PC-9 (cell line): ENCODE measurements around the gene PIAS4. TPM values are rescaled to one million over a fixed set of nuclear protein-coding genes. Genes with fewer than 3 reads are reported as not detected.
A peak's percentile ranks its signal among the peaks of the same experiment; 100 is the strongest.

Experiments
- BruUV-seq: library from RNA; stranded (reverse); fragments of 400-500 nt; replicated peaks from 2 replicates; lab custom pipeline; 2021; lab: Mats Ljungman, UMichigan
- CTCF ChIA-PET: fragments of 300-600 bp; sonication (Branson Sonifier 250); formaldehyde crosslinking; loops from one replicate; lab custom pipeline; 2022; ENCODE audit warnings: antibody characterized with exemption; lab: Charles Lee
- POLR2A ChIA-PET: fragments of 300-600 bp; sonication (Branson Sonifier 250); formaldehyde crosslinking; loops from one replicate; lab custom pipeline; 2022; ENCODE audit warnings: antibody characterized with exemption; ENCODE audit not compliant: unreplicated experiment; lab: Charles Lee
- DNase-seq, 2 experiments: peaks; one replicate each; pipeline versions ENCODE4 v3.0.0 to v3.0.0-alpha.2; 2015 to 2022; ENCODE audit warnings: mixed read lengths in 1 of 2
- H2AFZ ChIP-seq: fragments of 200-600 bp; sonication (generic); 2 replicates; pipeline ENCODE4 v1.8.1; 2017; ENCODE audit warnings: antibody characterized with exemption
- H3F3A ChIP-seq: fragments of 200-600 bp; sonication (generic); 2 replicates; pipeline ENCODE4 v1.8.1; 2017; ENCODE audit warnings: antibody characterized with exemption, mild to moderate bottlenecking, low read depth; ENCODE audit not compliant: insufficient read depth
- H3K27ac ChIP-seq: fragments of 200-600 bp; sonication (generic); 2 replicates; pipeline ENCODE4 v1.6.1; 2016; ENCODE audit warnings: mixed run types
- H3K27me3 ChIP-seq: fragments of 200-600 bp; sonication (generic); 2 replicates; pipeline ENCODE4 v1.6.1; 2016; ENCODE audit warnings: low read depth, mixed run types; ENCODE audit not compliant: insufficient read depth
- H3K36me3 ChIP-seq: fragments of 200-600 bp; sonication (generic); 2 replicates; pipeline ENCODE4 v1.6.1; 2016; ENCODE audit warnings: low read depth, mixed run types
- H3K4me1 ChIP-seq: fragments of 200-600 bp; sonication (generic); replicated peaks from 2 replicates; pipeline ENCODE4 v1.6.1; 2016; ENCODE audit warnings: mixed run types; ENCODE audit not compliant: insufficient read depth
- H3K4me2 ChIP-seq: fragments of 200-600 bp; sonication (generic); 2 replicates; pipeline ENCODE4 v1.6.1; 2017; ENCODE audit warnings: mixed run types
- H3K4me3 ChIP-seq: fragments of 200-600 bp; sonication (generic); 2 replicates; pipeline ENCODE4 v1.6.1; 2016; ENCODE audit warnings: mixed run types
- H3K79me2 ChIP-seq: fragments of 200-600 bp; sonication (generic); 2 replicates; pipeline ENCODE4 v1.6.1; 2017; ENCODE audit warnings: low read depth, mixed run types
- H3K9me2 ChIP-seq: fragments of 200-600 bp; sonication (generic); 2 replicates; pipeline ENCODE4 v1.8.1; 2017; ENCODE audit warnings: mild to moderate bottlenecking; ENCODE audit not compliant: insufficient read depth
- H3K9me3 ChIP-seq: fragments of 200-600 bp; sonication (generic); 2 replicates; pipeline ENCODE4 v1.8.1; 2016; ENCODE audit warnings: low read depth; ENCODE audit not compliant: insufficient read depth
- H4K20me1 ChIP-seq: fragments of 200-600 bp; sonication (generic); 2 replicates; pipeline ENCODE4 v1.8.1; 2017; ENCODE audit not compliant: insufficient read depth
- EZH2 ChIP-seq: fragments of 200-600 bp; sonication (generic); IDR thresholded peaks from 2 replicates; pipeline ENCODE4 v1.8.0; 2017; ENCODE audit warnings: antibody characterized with exemption, low read depth
- intact Hi-C: fragments of 100-400 bp; cut with micrococcal nuclease; formaldehyde crosslinking; loops from one replicate; pipeline ENCODE4 v1.10.0; 2022; ENCODE audit not compliant: unreplicated experiment
- total RNA-seq: library from RNA; stranded (reverse); gene quantifications from 2 replicates; pipeline ENCODE4 v1.2.3, GENCODE V29; 2021
- TF ChIP-seq, protein P1 (sequence below): fragments of 200-600 bp; sonication (generic); conservative IDR thresholded peaks from 2 replicates; pipeline ENCODE4 v1.6.1; 2017; ENCODE audit warnings: mixed run types, antibody characterized with exemption, mild to moderate bottlenecking, moderate library complexity

The PIAS4 gene
- total RNA-seq, 1 experiment from 2014 or later, result 26.5 TPM

DNA sequence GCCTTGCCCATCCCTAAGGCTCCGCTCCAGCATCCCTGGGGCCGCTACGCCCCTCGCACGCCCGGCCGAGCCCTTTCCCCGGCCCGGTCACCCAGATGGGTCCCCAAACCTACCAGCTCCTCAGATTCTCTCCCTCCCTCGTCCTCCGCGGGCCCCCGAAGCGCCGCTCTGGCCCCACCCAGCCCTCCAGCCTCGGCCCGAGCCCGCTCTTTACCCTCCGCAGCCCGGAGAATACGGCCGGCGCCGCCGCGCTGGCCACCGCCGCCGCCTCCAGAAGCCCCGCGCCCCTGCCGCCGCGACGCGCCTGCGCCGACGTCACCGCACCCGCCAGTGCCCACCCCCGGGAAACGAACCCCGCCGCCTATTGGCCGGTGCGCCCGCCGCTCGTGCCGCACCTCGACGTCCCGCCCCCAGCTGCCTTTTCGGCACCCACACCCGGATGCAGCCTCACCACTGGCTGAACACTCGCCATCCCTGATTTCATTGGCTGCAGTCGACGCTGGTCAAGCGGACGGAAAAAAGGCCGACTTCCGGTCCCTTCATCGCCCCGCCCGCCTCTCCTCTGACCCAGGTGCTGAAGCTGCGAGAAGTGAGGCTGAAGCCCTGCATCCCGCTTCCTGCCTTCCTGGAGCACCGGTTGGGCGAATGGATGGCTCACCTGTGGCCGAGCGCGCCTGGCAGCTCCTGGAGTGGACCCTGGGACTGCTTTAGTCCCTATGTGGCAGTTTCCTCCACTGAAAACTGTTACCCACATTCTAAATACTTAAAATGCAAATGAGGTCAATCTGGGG lies 36.5 kb upstream of the PIAS4 start, which contains the start of gene DAPK3:
TSS of gene DAPK3 (minus strand) at position 292 of the 791 bp plus-strand sequence. CDS start 1,364 bp downstream, outside the sequence.
- TF ChIP-seq, protein P1, sequence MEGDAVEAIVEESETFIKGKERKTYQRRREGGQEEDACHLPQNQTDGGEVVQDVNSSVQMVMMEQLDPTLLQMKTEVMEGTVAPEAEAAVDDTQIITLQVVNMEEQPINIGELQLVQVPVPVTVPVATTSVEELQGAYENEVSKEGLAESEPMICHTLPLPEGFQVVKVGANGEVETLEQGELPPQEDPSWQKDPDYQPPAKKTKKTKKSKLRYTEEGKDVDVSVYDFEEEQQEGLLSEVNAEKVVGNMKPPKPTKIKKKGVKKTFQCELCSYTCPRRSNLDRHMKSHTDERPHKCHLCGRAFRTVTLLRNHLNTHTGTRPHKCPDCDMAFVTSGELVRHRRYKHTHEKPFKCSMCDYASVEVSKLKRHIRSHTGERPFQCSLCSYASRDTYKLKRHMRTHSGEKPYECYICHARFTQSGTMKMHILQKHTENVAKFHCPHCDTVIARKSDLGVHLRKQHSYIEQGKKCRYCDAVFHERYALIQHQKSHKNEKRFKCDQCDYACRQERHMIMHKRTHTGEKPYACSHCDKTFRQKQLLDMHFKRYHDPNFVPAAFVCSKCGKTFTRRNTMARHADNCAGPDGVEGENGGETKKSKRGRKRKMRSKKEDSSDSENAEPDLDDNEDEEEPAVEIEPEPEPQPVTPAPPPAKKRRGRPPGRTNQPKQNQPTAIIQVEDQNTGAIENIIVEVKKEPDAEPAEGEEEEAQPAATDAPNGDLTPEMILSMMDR, result no peak
- no peak for TF ChIP-seq EZH2
- peak; percentile 89 to 95 for DNase-seq
- Histone ChIP-seq H3K9me2 (no peaks in the 10 kb centered on the region), H3K4me3 (peak within 1 kb of the TSS; percentile 81), H3K9me3 (no peaks in the 10 kb centered on the region), H3F3A (peaks cover 49% of the 10 kb centered on the region; the same call in 1 of the 2 replicates), H3K36me3 (0 out of 2 replicates have a peak, but pooled peaks cover 10% of the 10 kb centered on the region), H4K20me1 (peaks cover 39% of the 10 kb centered on the region), H3K4me2 (peak within 1 kb of the TSS; percentile 95), H3K27me3 (no peaks in the 10 kb centered on the region), H3K27ac (peak within 1 kb of the TSS; percentile 90), H2AFZ (no peak within 1 kb of the TSS), H3K4me1 (peaks cover 20% of the 10 kb centered on the region), H3K79me2 (peaks cover 32% of the 10 kb centered on the region)
- POLR2A ChIA-PET, result interaction anchor here (0.5 to 0.7 kb wide), 4 partner anchors 14 to 366 kb away, joined by 3 to 7 read pairs (median 4); partner anchors contain the start of gene EEF2
- CTCF ChIA-PET, result interaction anchor here (0.6 to 1.2 kb wide), 2 partner anchors 169 to 406 kb away, joined by 4 to 10 read pairs; no protein-coding TSS in a partner anchor
- intact Hi-C loops, result no loop called here
- BruUV-seq, result no TSS peak

DNA sequence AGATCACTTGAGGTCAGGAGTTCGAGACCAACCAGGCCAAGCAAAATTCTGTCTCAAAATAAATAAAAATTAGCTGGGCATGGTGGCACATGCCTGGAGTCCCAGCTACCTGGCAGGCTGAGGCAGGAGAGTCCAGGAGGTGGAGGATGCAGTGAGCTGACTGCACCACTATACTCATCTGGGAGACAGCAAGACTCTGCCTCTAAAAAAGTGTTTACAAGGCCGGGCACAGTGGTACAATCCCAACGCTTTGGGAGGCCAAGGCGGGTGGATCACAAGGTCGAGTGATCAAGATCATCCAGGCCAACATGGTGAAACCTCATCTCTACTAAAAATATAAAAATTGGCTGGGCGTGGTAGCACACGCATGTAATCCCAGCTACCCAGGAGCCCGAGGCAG lies 32.4 kb upstream of the PIAS4 start:
- no TSS peak for BruUV-seq
- Histone ChIP-seq H4K20me1 (peaks cover 58% of the 10 kb centered on the region), H3K4me3 (no peak overlapping the region), H2AFZ (no peak overlapping the region), H3K79me2 (peaks cover 32% of the 10 kb centered on the region), H3K27ac (no peak overlapping the region), H3K27me3 (no peaks in the 10 kb centered on the region), H3K4me2 (no peak overlapping the region), H3K9me2 (no peaks in the 10 kb centered on the region), H3K9me3 (no peaks in the 10 kb centered on the region), H3K36me3 (peaks cover 11% of the 10 kb centered on the region), H3K4me1 (no peaks in the 10 kb centered on the region), H3F3A (peaks cover 63% of the 10 kb centered on the region)
- CTCF ChIA-PET, result no interaction called here
- DNase-seq, result no peak
- TF ChIP-seq EZH2, result no peak
- TF ChIP-seq, protein P1, result no peak
- POLR2A ChIA-PET, result no interaction called here
- intact Hi-C loops, result no loop called here

DNA sequence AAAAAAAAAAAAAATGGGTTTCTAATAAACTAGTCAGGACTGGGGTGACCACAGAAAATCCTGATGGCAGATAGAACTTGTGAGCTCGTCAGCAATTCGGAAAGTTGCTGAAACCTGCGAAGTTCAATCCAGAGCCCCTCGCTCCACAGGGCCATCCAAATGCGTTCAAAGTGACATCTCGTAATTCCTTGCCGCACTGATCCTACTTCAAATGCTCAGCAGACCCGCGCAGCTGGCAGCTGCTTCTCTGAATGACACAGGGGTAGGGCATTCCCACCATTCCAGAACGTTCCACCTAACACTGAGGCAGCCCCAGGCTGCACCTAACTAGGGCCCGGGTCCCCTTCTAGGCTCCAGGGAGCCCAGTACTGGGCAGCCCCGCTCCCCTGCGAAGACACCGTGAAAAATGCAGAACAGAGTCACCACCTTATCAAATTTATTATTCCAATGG lies 31.9 kb upstream of the PIAS4 start:
- DNase-seq, result no peak
- no peak overlapping the region for H3K4me2 ChIP-seq
- peaks cover 63% of the 10 kb centered on the region for H4K20me1 ChIP-seq
- intact Hi-C loops, result no loop called here
- no peaks in the 10 kb centered on the region for H3K9me3 ChIP-seq
- BruUV-seq, result no TSS peak
- TF ChIP-seq EZH2, result no peak
- TF ChIP-seq, protein P1, result no peak
- H3K27me3 ChIP-seq, result no peaks in the 10 kb centered on the region
- ChIA-PET POLR2A (no interaction called here), CTCF (no interaction called here)
- H3F3A ChIP-seq, result peaks cover 68% of the 10 kb centered on the region
- H3K4me3 ChIP-seq, result no peak overlapping the region
- H3K36me3 ChIP-seq, result peaks cover 14% of the 10 kb centered on the region
- peaks cover 32% of the 10 kb centered on the region for H3K79me2 ChIP-seq
- H2AFZ ChIP-seq, result no peak overlapping the region
- no peaks in the 10 kb centered on the region for H3K4me1 ChIP-seq
- H3K9me2 ChIP-seq, result no peaks in the 10 kb centered on the region
- H3K27ac ChIP-seq, result no peak overlapping the region
